IMR-90 (cell line): ENCODE results near the gene LIPH. TPM values are rescaled to one million over a fixed set of nuclear protein-coding genes. Genes with fewer than 3 reads are reported as not detected.

Source experiments
- ATAC-seq: fragments of 200-7000 bp; cut with Tn5 transposase; 2 replicates; pipeline ENCODE4 v1.9.1; 2020; ENCODE audit warnings: low read depth, mild to moderate bottlenecking, moderate library complexity
- BruUV-seq: library from RNA; stranded (reverse); fragments of 400-500 nt; replicated peaks from 2 replicates; lab custom pipeline; 2021; lab: Mats Ljungman, UMichigan
- CTCF ChIA-PET: fragments of 300-600 bp; formaldehyde crosslinking; extraction: SDS; loops from one replicate; lab custom pipeline; 2021; ENCODE audit warnings: antibody characterized with exemption; lab: Yijun Ruan, JAX
- POLR2A ChIA-PET: fragments of 300-600 bp; sonication (Branson Sonifier 250); formaldehyde crosslinking; loops from one replicate; lab custom pipeline; 2022; ENCODE audit warnings: antibody characterized with exemption; ENCODE audit not compliant: unreplicated experiment; lab: Charles Lee
- DNase-seq: peaks from one replicate; pipeline ENCODE4 v3.0.0; 2013
- H2AFZ ChIP-seq: replicated peaks from 2 replicates; pipeline ENCODE3; 2013; ENCODE audit warnings: low read length, mild to moderate bottlenecking; ENCODE audit not compliant: poor library complexity
- H2AK5ac ChIP-seq: 2 replicates; pipeline ENCODE4 v1.6.1; 2013; ENCODE audit warnings: low read depth, low read length, inconsistent platforms
- H2AK9ac ChIP-seq: replicated peaks from 2 replicates; pipeline ENCODE3; 2013; ENCODE audit warnings: mild to moderate bottlenecking, low read depth, low read length, moderate library complexity; ENCODE audit not compliant: poor library complexity
- H2BK120ac ChIP-seq: 2 replicates; pipeline ENCODE4 v1.6.1; 2013; ENCODE audit warnings: low read depth, low read length, inconsistent platforms
- H2BK15ac ChIP-seq: 3 replicates; pipeline ENCODE4 v1.6.1; 2013; ENCODE audit warnings: low read depth, low read length, inconsistent platforms
- H2BK20ac ChIP-seq: 2 replicates; pipeline ENCODE4 v1.6.1; 2013; ENCODE audit warnings: low read depth, mild to moderate bottlenecking, inconsistent platforms, low read length, moderate library complexity
- H2BK5ac ChIP-seq: 2 replicates; pipeline ENCODE4 v1.6.1; 2013; ENCODE audit warnings: mild to moderate bottlenecking, low read depth, low read length, inconsistent platforms; ENCODE audit not compliant: poor library complexity, severe bottlenecking
- H3K14ac ChIP-seq: replicated peaks from 2 replicates; pipeline ENCODE4 v1.6.1; 2013; ENCODE audit warnings: low read depth, low read length, inconsistent platforms
- H3K18ac ChIP-seq: 2 replicates; pipeline ENCODE4 v1.6.1; 2013; ENCODE audit warnings: low read depth, low read length, control low read depth
- H3K23ac ChIP-seq: 2 replicates; pipeline ENCODE4 v1.6.1; 2013; ENCODE audit warnings: low read depth, low read length, inconsistent platforms
- H3K27ac ChIP-seq: 2 replicates; pipeline ENCODE4 v1.5.1; 2013; ENCODE audit warnings: mild to moderate bottlenecking, control low read depth, low read length; ENCODE audit not compliant: insufficient read depth
- H3K27me3 ChIP-seq: 2 replicates; pipeline ENCODE4 v1.6.1; 2013; ENCODE audit warnings: low read length; ENCODE audit not compliant: control insufficient read depth, insufficient read depth
- H3K36me3 ChIP-seq: 2 replicates; pipeline ENCODE4 v1.6.1; 2013; ENCODE audit warnings: low read length, mixed read lengths; ENCODE audit not compliant: control insufficient read depth, insufficient read depth
- H3K4ac ChIP-seq: 2 replicates; pipeline ENCODE4 v1.6.1; 2013; ENCODE audit warnings: low read depth, low read length, inconsistent platforms
- H3K4me1 ChIP-seq: 2 replicates; pipeline ENCODE4 v1.6.1; 2013; ENCODE audit warnings: low read length, mixed read lengths; ENCODE audit not compliant: control insufficient read depth, insufficient read depth
- H3K4me2 ChIP-seq: 2 replicates; pipeline ENCODE4 v1.6.1; 2013; ENCODE audit warnings: low read depth, mild to moderate bottlenecking, control low read depth, low read length, moderate library complexity
- H3K4me3 ChIP-seq: 2 replicates; pipeline ENCODE4 v1.5.1; 2013; ENCODE audit warnings: low read depth, mild to moderate bottlenecking, control low read depth, low read length, moderate library complexity; ENCODE audit not compliant: insufficient read depth
- H3K56ac ChIP-seq: 2 replicates; pipeline ENCODE4 v1.6.1; 2013; ENCODE audit warnings: low read length, inconsistent platforms; ENCODE audit not compliant: insufficient read depth; ENCODE audit errors: extremely low read depth
- H3K79me1 ChIP-seq, 2 experiments: 2 replicates each; pipeline ENCODE4 v1.6.1; 2013; ENCODE audit warnings: low read length in 2 of 2, inconsistent platforms in 1 of 2, low read depth in 1 of 2
- H3K9ac ChIP-seq: 2 replicates; pipeline ENCODE4 v1.6.1; 2013; ENCODE audit warnings: low read depth, low read length, control low read depth
- H3K9me1 ChIP-seq: 2 replicates; pipeline ENCODE4 v1.6.1; 2013; ENCODE audit warnings: low read length, inconsistent platforms; ENCODE audit not compliant: insufficient read depth
- H3K9me3 ChIP-seq: 2 replicates; pipeline ENCODE4 v1.6.1; 2013; ENCODE audit warnings: low read length; ENCODE audit not compliant: control insufficient read depth, insufficient read depth
- H4K20me1 ChIP-seq: 2 replicates; pipeline ENCODE4 v1.6.1; 2013; ENCODE audit warnings: low read length, inconsistent platforms; ENCODE audit not compliant: insufficient read depth
- H4K5ac ChIP-seq: 2 replicates; pipeline ENCODE4 v1.6.1; 2013; ENCODE audit warnings: mild to moderate bottlenecking, low read depth, low read length, control low read depth
- H4K8ac ChIP-seq, 2 experiments: 2 replicates each; pipeline ENCODE4 v1.6.1; 2013; ENCODE audit warnings: low read depth in 2 of 2, low read length in 2 of 2, control low read depth in 1 of 2, inconsistent platforms in 1 of 2
- H4K91ac ChIP-seq: 2 replicates; pipeline ENCODE4 v1.6.1; 2013; ENCODE audit warnings: low read depth, low read length, inconsistent platforms; ENCODE audit not compliant: insufficient read depth
- BHLHE40 ChIP-seq: fragments of 150-350 bp; IDR thresholded peaks from 2 replicates; pipeline ENCODE4 v1.6.1; 2016; ENCODE audit warnings: mild to moderate bottlenecking, low read depth, low read length
- CEBPB ChIP-seq: IDR thresholded peaks from 2 replicates; pipeline ENCODE4 v1.6.1; 2012; ENCODE audit warnings: low read depth, low read length, improper control_type of control experiment
- CHD1 ChIP-seq: IDR thresholded peaks from 2 replicates; pipeline ENCODE4 v1.6.1; 2012; ENCODE audit warnings: low read depth, low read length, improper control_type of control experiment
- CTCF ChIP-seq: conservative IDR thresholded peaks from 2 replicates; pipeline ENCODE4 v1.5.1; 2012; ENCODE audit warnings: mild to moderate bottlenecking, low read depth, low read length, improper control_type of control experiment
- ELK1 ChIP-seq: fragments of 150-350 bp; IDR thresholded peaks from 2 replicates; pipeline ENCODE4 v1.6.1; 2016; ENCODE audit warnings: low read depth, mild to moderate bottlenecking, low read length, moderate library complexity, borderline replicate concordance
- FOS ChIP-seq: fragments of 150-350 bp; IDR thresholded peaks from 2 replicates; pipeline ENCODE4 v1.6.1; 2016; ENCODE audit warnings: low read depth, low read length
- MAFK ChIP-seq: IDR thresholded peaks from 2 replicates; pipeline ENCODE4 v1.6.1; 2012; ENCODE audit warnings: low read depth, low read length, improper control_type of control experiment
- MAZ ChIP-seq: IDR thresholded peaks from 2 replicates; pipeline ENCODE4 v1.6.1; 2012; ENCODE audit warnings: low read depth, mild to moderate bottlenecking, low read length, improper control_type of control experiment, moderate library complexity, borderline replicate concordance
- MXI1 ChIP-seq: IDR thresholded peaks from 2 replicates; pipeline ENCODE4 v1.6.1; 2012; ENCODE audit warnings: low read depth, mild to moderate bottlenecking, low read length, moderate library complexity, borderline replicate concordance
- RAD21 ChIP-seq: IDR thresholded peaks from 2 replicates; pipeline ENCODE4 v1.6.1; 2012; ENCODE audit warnings: low read length, improper control_type of control experiment
- RCOR1 ChIP-seq: IDR thresholded peaks from 2 replicates; pipeline ENCODE4 v1.6.1; 2012; ENCODE audit warnings: mild to moderate bottlenecking, low read length, improper control_type of control experiment; ENCODE audit not compliant: insufficient replicate concordance
- USF2 ChIP-seq: fragments of 150-350 bp; IDR thresholded peaks from 2 replicates; pipeline ENCODE4 v1.6.1; 2017; ENCODE audit warnings: mild to moderate bottlenecking, antibody characterized with exemption, low read length, low read depth
- WGBS, 2 experiments: methylation state at CpG; one replicate each; pipeline versions ENCODE4 v1.1.5 to v1.1.7; 2013; ENCODE audit warnings: missing lambda C conversion rate in 2 of 2; ENCODE audit not compliant: insufficient read length in 1 of 2; ENCODE audit errors: extremely low coverage in 2 of 2; 5-methylcytosine and 5-hydroxymethylcytosine counted together
- dilution Hi-C: fragments of 300-500 bp; cut with HindIII; formaldehyde crosslinking; loops from one replicate; pipeline ENCODE4 v1.14.3; 2018; ENCODE audit warnings: low sequenced_read_pairs; ENCODE audit not compliant: unreplicated experiment
- in situ Hi-C: fragments of 300-500 bp; cut with MboI; formaldehyde crosslinking; loops from 3 replicates; pipeline ENCODE4 v1.14.3; 2019; ENCODE audit warnings: low sequenced_read_pairs, inconsistent platforms, mixed read lengths
- intact Hi-C: fragments of 100-400 bp; cut with micrococcal nuclease; formaldehyde crosslinking; loops from 2 replicates; pipeline ENCODE4 v1.10.0; 2022
- polyA plus RNA-seq, 3 experiments: library from polyadenylated mRNA; depleted of rRNA; stranded (reverse); fragments of >200 nt; gene quantifications; 2 replicates each; pipeline ENCODE4 v1.2.3, GENCODE V29; 2012; ENCODE audit warnings: low replicate concordance in 1 of 3
- total RNA-seq: library from RNA; depleted of rRNA; stranded (reverse); fragments of >200 nt; gene quantifications from 2 replicates; pipeline ENCODE4 v1.2.3, GENCODE V29; 2012

The LIPH gene
- total and polyA plus RNA-seq, 2 of the 4 experiments (the other 2 are of a cell fraction), result 0.27 to 0.36 TPM

GRCh38 chr3:185549122-185549521 is 3.3 kb downstream of the LIPH start:
- Histone ChIP-seq H3K9me3 (no peaks in the 10 kb centered on the region), H3K27me3 (no peaks in the 10 kb centered on the region), H3K4me2 (no peak overlapping the region), H4K91ac (no peak overlapping the region), H3K14ac (no peak overlapping the region), H2AK9ac (no peak overlapping the region), H3K9ac (no peak overlapping the region), H3K27ac (no peak overlapping the region), H2BK5ac (no peak overlapping the region), H2BK15ac (no peak overlapping the region), H3K56ac (no peak overlapping the region), H3K4me1 (peaks cover 5% of the 10 kb centered on the region), H3K9me1 (no peaks in the 10 kb centered on the region; the same call in 1 of the 2 replicates), H2BK20ac (no peak overlapping the region), H4K5ac (no peak overlapping the region), H3K4ac (no peak overlapping the region), H3K79me1 (no peaks in the 10 kb centered on the region), H3K18ac (no peak overlapping the region), H4K8ac (no peak overlapping the region), H4K20me1 (no peaks in the 10 kb centered on the region), H3K36me3 (no peaks in the 10 kb centered on the region), H3K23ac (no peak overlapping the region), H2AK5ac (no peak overlapping the region), H3K4me3 (no peak overlapping the region), H2BK120ac (no peak overlapping the region), H2AFZ (no peak overlapping the region)
- no TSS peak for BruUV-seq
- POLR2A ChIA-PET, result no interaction called here
- CTCF ChIA-PET, result no interaction called here
- intact Hi-C loops (loop anchor here (2.0 kb wide), 1 partner anchor 50 kb away; the partner anchor contains the start of gene TMEM41A), in situ Hi-C loops (no loop called here), dilution Hi-C loops (no loop called here)
- WGBS, 2 experiments, result no CpG with 5 or more reads among the region's 3 CpGs
- no peak for TF ChIP-seq RAD21
- TF ChIP-seq FOS, result peak; percentile 97
- no peak for TF ChIP-seq CHD1
- TF ChIP-seq MXI1, result no peak
- no peak for TF ChIP-seq USF2
- no peak for TF ChIP-seq ELK1
- 0 out of 2 replicates have a peak, but pooled peaks have one; percentile 8 for TF ChIP-seq MAFK
- peak; percentile 82 for TF ChIP-seq BHLHE40
- TF ChIP-seq RCOR1, result no peak
- TF ChIP-seq CTCF, result no peak
- peak; percentile 83 for TF ChIP-seq CEBPB
- no peak for TF ChIP-seq MAZ
- ATAC-seq (peak; percentile 73), DNase-seq (peak; percentile 98)
